H1 (cell line): ENCODE results near the gene DNAJB8. TPM values are rescaled to one million over a fixed set of nuclear protein-coding genes. Genes with fewer than 3 reads are reported as not detected.

Source experiments
- ASH2L ChIP-seq: fragments of 200-600, 300-600 bp; sonication (generic); IDR thresholded peaks from one replicate; pipeline ENCODE4 v1.7.1; 2017; ENCODE audit warnings: low read length
- BACH1 ChIP-seq: IDR thresholded peaks from 2 replicates; pipeline ENCODE4 v1.6.1; 2012; ENCODE audit warnings: low read length, improper control_type of control experiment
- CBX5 ChIP-seq: fragments of 300-800, 300-1000 bp; sonication (generic); IDR thresholded peaks from 2 replicates; pipeline ENCODE4 v1.7.1; 2016; ENCODE audit warnings: antibody characterized with exemption, low read length, low read depth
- CEBPB ChIP-seq: IDR thresholded peaks from 2 replicates; pipeline ENCODE4 v1.6.1; 2012; ENCODE audit warnings: low read depth, low read length
- EZH2 ChIP-seq: fragments of 200-600 bp; sonication (generic); IDR thresholded peaks from 2 replicates; pipeline ENCODE4 v1.7.1; 2012; ENCODE audit warnings: low read depth, mild to moderate bottlenecking, moderate library complexity, low read length, inconsistent platforms; ENCODE audit not compliant: severe bottlenecking
- GTF2F1 ChIP-seq: IDR thresholded peaks from 2 replicates; pipeline ENCODE4 v1.6.1; 2012; ENCODE audit warnings: low read depth, low read length, improper control_type of control experiment, borderline replicate concordance
- SIRT6 ChIP-seq: IDR thresholded peaks from one replicate; pipeline ENCODE4 v1.7.1; 2012; ENCODE audit warnings: low read length, inconsistent platforms
- SP4 ChIP-seq: IDR thresholded peaks from 2 replicates; pipeline ENCODE4 v1.6.1; 2012; ENCODE audit warnings: low read length, inconsistent platforms
- TAF7 ChIP-seq: optimal IDR thresholded peaks from 2 replicates; pipeline ENCODE3; 2011; ENCODE audit warnings: low read depth, mild to moderate bottlenecking, inconsistent platforms, low read length, moderate library complexity, borderline replicate concordance
- polyA plus RNA-seq, 7 experiments: library from polyadenylated mRNA; depleted of rRNA in 3 of 7; stranded (reverse) in 5 of 7; unstranded in 2 of 7; fragments of >200 nt in 5 of 7; fragments of 200-250 nt in 2 of 7; gene quantifications; 1 replicate in 5 of 7; 2 replicates in 1 of 7; 4 replicates in 1 of 7; pipeline versions ENCODE4 v1.2.1 to v1.2.3, GENCODE V29; 2011 to 2013; ENCODE audit warnings: missing spikeins in 2 of 7, mixed read lengths in 2 of 7
- total RNA-seq: library from RNA; stranded (reverse); fragmentation: NEBNext Ultra II Directional; extraction: Animal tissue kit (Norgen Biotek cat#: 25700); gene quantifications from 2 replicates; pipeline ENCODE4 v1.2.1, GENCODE V29; 2021
- TF ChIP-seq, protein P1 (sequence below): fragments of 300-600 bp; sonication (generic); IDR thresholded peaks from 2 replicates; pipeline ENCODE4 v1.7.1; 2012; ENCODE audit warnings: low read length, moderate library complexity, mild to moderate bottlenecking, inconsistent platforms; ENCODE audit not compliant: insufficient replicate concordance

The DNAJB8 gene
- total and polyA plus RNA-seq, 2 of the 8 experiments (the other 6 are each of a cell fraction or from before 2014, with no cell fraction given) = not detected

DNA sequence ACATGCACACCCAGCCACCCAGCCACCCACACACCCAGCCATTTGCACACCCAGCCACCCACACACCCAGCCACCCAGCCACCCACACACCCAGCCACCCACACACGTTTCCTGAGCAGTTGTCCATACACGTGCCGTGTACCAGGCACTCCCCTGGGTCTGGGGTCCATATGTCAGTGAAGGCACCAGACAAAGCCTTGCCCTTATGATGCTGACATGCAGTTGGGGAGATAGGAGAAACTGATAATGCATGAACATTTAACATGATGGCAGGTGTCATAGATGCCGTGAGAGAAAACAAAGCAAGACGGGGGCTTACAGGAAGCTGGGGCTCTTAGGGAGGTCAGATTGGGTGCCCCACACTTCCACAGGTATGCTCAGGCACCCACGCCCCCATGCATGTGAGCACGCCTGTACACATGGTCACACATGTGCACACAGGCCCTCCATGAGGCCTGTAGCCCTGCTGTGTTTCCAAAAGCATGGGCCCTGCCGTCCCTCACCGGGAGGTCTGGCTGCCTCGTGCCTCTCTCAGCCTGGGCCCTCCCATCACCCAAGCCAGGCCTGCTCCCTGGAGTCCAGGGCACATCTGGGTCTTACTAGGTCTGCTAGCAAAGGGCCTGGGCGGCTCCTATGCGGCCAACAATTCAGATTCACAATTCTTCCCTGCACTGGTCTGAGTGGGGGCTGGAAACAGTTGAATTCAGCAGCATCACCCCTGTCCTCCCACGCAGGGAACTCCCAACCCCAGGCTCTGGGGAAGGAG is 3.6 kb upstream of the DNAJB8 start (continued):
- TF ChIP-seq, protein P1, sequence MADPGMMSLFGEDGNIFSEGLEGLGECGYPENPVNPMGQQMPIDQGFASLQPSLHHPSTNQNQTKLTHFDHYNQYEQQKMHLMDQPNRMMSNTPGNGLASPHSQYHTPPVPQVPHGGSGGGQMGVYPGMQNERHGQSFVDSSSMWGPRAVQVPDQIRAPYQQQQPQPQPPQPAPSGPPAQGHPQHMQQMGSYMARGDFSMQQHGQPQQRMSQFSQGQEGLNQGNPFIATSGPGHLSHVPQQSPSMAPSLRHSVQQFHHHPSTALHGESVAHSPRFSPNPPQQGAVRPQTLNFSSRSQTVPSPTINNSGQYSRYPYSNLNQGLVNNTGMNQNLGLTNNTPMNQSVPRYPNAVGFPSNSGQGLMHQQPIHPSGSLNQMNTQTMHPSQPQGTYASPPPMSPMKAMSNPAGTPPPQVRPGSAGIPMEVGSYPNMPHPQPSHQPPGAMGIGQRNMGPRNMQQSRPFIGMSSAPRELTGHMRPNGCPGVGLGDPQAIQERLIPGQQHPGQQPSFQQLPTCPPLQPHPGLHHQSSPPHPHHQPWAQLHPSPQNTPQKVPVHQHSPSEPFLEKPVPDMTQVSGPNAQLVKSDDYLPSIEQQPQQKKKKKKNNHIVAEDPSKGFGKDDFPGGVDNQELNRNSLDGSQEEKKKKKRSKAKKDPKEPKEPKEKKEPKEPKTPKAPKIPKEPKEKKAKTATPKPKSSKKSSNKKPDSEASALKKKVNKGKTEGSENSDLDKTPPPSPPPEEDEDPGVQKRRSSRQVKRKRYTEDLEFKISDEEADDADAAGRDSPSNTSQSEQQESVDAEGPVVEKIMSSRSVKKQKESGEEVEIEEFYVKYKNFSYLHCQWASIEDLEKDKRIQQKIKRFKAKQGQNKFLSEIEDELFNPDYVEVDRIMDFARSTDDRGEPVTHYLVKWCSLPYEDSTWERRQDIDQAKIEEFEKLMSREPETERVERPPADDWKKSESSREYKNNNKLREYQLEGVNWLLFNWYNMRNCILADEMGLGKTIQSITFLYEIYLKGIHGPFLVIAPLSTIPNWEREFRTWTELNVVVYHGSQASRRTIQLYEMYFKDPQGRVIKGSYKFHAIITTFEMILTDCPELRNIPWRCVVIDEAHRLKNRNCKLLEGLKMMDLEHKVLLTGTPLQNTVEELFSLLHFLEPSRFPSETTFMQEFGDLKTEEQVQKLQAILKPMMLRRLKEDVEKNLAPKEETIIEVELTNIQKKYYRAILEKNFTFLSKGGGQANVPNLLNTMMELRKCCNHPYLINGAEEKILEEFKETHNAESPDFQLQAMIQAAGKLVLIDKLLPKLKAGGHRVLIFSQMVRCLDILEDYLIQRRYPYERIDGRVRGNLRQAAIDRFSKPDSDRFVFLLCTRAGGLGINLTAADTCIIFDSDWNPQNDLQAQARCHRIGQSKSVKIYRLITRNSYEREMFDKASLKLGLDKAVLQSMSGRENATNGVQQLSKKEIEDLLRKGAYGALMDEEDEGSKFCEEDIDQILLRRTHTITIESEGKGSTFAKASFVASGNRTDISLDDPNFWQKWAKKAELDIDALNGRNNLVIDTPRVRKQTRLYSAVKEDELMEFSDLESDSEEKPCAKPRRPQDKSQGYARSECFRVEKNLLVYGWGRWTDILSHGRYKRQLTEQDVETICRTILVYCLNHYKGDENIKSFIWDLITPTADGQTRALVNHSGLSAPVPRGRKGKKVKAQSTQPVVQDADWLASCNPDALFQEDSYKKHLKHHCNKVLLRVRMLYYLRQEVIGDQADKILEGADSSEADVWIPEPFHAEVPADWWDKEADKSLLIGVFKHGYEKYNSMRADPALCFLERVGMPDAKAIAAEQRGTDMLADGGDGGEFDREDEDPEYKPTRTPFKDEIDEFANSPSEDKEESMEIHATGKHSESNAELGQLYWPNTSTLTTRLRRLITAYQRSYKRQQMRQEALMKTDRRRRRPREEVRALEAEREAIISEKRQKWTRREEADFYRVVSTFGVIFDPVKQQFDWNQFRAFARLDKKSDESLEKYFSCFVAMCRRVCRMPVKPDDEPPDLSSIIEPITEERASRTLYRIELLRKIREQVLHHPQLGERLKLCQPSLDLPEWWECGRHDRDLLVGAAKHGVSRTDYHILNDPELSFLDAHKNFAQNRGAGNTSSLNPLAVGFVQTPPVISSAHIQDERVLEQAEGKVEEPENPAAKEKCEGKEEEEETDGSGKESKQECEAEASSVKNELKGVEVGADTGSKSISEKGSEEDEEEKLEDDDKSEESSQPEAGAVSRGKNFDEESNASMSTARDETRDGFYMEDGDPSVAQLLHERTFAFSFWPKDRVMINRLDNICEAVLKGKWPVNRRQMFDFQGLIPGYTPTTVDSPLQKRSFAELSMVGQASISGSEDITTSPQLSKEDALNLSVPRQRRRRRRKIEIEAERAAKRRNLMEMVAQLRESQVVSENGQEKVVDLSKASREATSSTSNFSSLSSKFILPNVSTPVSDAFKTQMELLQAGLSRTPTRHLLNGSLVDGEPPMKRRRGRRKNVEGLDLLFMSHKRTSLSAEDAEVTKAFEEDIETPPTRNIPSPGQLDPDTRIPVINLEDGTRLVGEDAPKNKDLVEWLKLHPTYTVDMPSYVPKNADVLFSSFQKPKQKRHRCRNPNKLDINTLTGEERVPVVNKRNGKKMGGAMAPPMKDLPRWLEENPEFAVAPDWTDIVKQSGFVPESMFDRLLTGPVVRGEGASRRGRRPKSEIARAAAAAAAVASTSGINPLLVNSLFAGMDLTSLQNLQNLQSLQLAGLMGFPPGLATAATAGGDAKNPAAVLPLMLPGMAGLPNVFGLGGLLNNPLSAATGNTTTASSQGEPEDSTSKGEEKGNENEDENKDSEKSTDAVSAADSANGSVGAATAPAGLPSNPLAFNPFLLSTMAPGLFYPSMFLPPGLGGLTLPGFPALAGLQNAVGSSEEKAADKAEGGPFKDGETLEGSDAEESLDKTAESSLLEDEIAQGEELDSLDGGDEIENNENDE = no peak
- TF ChIP-seq TAF7 (no peak), GTF2F1 (no peak), CEBPB (no peak), ASH2L (no peak), EZH2 (no peak), CBX5 (no peak), SP4 (no peak), SIRT6 (no peak), BACH1 (no peak)
